WI38 (cell line): ENCODE results near the gene DUS4L.

Source experiments
- H3K4me3 ChIP-seq: 2 replicates; pipeline ENCODE4 v1.5.1; 2011; ENCODE audit warnings: low read depth, mild to moderate bottlenecking, control low read depth, low read length
- TF ChIP-seq, protein P1 (sequence below): IDR thresholded peaks from 2 replicates; pipeline ENCODE4 v1.5.1; 2012; ENCODE audit warnings: low read depth, mild to moderate bottlenecking, control low read depth, low read length

DUS4L gene

GRCh38 chr7:107593025-107593410, 29.2 kb downstream of the DUS4L start:
- TF ChIP-seq, protein P1, sequence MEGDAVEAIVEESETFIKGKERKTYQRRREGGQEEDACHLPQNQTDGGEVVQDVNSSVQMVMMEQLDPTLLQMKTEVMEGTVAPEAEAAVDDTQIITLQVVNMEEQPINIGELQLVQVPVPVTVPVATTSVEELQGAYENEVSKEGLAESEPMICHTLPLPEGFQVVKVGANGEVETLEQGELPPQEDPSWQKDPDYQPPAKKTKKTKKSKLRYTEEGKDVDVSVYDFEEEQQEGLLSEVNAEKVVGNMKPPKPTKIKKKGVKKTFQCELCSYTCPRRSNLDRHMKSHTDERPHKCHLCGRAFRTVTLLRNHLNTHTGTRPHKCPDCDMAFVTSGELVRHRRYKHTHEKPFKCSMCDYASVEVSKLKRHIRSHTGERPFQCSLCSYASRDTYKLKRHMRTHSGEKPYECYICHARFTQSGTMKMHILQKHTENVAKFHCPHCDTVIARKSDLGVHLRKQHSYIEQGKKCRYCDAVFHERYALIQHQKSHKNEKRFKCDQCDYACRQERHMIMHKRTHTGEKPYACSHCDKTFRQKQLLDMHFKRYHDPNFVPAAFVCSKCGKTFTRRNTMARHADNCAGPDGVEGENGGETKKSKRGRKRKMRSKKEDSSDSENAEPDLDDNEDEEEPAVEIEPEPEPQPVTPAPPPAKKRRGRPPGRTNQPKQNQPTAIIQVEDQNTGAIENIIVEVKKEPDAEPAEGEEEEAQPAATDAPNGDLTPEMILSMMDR = no peak
- no peak overlapping the region for H3K4me3 ChIP-seq

GRCh38 chr7:107594961-107595737, 31.4 kb downstream of the DUS4L start:
- no peak overlapping the region for H3K4me3 ChIP-seq
- TF ChIP-seq, protein P1 = no peak

DNA sequence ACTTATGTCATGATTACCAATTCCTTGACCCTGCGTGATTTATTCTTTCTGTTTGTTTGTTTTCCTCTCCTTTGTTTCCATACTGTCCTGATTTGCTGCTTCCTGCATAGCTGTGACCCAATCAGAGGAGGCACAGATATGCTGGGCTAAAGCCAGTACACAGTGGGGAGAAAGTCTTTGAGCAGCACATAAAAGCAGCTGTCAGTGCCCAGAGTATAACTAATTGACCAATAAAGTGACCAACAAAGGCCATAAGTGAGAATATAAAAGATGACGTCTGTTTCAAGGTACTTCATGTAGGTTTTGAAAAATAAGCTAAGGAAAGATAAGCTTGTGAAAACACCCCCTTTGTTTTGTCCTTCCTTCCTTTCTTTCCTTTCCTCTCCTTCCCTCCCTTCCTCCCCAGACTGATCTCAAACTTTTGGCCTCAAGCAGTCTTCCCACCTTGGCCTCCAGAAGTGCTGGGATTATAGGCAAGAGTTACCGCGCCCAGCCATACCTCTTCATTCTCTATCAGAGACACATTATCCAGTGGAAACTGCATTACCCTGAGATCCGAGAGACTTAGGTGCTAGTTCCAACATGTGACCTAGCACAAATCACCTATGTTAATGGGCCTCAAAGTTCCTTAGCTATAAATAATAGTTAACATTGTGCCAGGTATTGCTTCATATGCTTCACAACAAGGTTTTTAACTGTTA, 33.3 kb downstream of the DUS4L start:
- H3K4me3 ChIP-seq = no peak overlapping the region
- TF ChIP-seq, protein P1 = no peak

GRCh38 chr7:107597582-107597916, 33.8 kb downstream of the DUS4L start:
- no peak overlapping the region for H3K4me3 ChIP-seq
- TF ChIP-seq, protein P1 = no peak

GRCh38 chr7:107597953-107598352, 34.2 kb downstream of the DUS4L start:
- TF ChIP-seq, protein P1 = no peak
- H3K4me3 ChIP-seq = no peak overlapping the region

DNA sequence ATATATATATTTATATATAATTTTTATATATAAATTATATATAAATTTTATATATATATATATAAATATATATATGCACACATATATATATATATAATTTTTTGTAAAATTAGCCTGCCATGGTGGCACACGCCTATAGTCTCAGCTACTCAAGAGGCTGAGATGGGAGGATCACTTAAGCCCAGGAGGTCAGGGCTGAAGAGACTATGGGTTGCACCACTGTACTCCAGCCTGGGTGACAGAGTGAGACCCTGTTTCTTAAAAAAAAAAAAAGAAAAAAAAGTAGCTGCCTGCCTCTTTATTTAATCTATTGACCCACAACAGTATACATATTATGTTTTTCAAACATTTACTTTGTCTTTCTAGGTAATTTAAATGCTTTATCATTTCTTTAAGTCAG, 35.5 kb downstream of the DUS4L start:
- TF ChIP-seq, protein P1 = no peak
- H3K4me3 ChIP-seq = no peak overlapping the region

DNA sequence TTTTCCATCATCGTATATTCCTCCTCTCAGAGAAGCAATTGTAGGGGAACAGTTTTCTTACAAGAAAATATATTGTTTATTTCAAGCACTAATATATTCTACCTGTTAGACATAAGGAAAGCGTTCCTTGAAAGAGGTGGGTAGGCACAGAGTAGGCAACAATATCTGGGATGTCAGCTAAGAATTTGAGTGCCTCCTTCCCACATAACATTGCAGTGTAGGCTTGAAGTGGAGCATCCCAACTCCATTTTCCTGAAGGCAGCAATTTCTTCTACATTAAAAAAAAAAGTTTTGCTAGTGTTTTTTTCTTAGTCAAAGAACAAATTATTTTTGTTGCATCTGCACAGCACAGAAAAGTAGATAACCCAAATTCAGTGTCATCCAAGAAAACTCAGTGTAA, 37.0 kb downstream of the DUS4L start:
- no peak overlapping the region for H3K4me3 ChIP-seq
- TF ChIP-seq, protein P1 = no peak
